DMS153 treated with DMSO at 0.1 percent for 48 hours (cell line): Measurements from ENCODE around the gene TMSB4X.
"Not testable (repeated sequence)": the region's sequence is repeated elsewhere in the genome, so short reads cannot be mapped to it uniquely, and the experiment has no call there.

Source experiments
- DNase-seq: peaks from one replicate; lab custom pipeline; 2025; ENCODE audit not compliant: unreplicated experiment; lab: John Stamatoyannopoulos, UW

TMSB4X gene

GRCh38 chrX:12954981-12955380, 19.9 kb upstream of the TMSB4X start:
- no peak for DNase-seq

GRCh38 chrX:12955882-12956703, 18.8 kb upstream of the TMSB4X start:
- DNase-seq, result no peak

- DNase-seq, result no peak
Observed at GRCh38 chrX:12956704-12957534, 18.0 kb upstream of the TMSB4X start.

GRCh38 chrX:12958059-12958458, 16.9 kb upstream of the TMSB4X start:
- DNase-seq, result no peak

GRCh38 chrX:12958461-12958860, 16.4 kb upstream of the TMSB4X start:
- no peak for DNase-seq

- DNase-seq, result no peak
Observed at GRCh38 chrX:12961196-12961718, 13.7 kb upstream of the TMSB4X start.

GRCh38 chrX:12962041-12962504, 12.8 kb upstream of the TMSB4X start:
- no peak for DNase-seq

GRCh38 chrX:12963210-12963850, 11.6 kb upstream of the TMSB4X start:
- DNase-seq, result not testable (repeated sequence)

GRCh38 chrX:12965131-12965940, 9.6 kb upstream of the TMSB4X start:
- no peak for DNase-seq

GRCh38 chrX:12966151-12966550, 8.8 kb upstream of the TMSB4X start:
- DNase-seq, result no peak

GRCh38 chrX:12967711-12968465, 7.0 kb upstream of the TMSB4X start:
- DNase-seq, result no peak

GRCh38 chrX:12970691-12971202, 4.2 kb upstream of the TMSB4X start:
- DNase-seq, result no peak

- DNase-seq, result no peak
Observed at GRCh38 chrX:12971282-12972003, 3.5 kb upstream of the TMSB4X start.

GRCh38 chrX:12972243-12972642, 2.7 kb upstream of the TMSB4X start:
- DNase-seq, result no peak

GRCh38 chrX:12972878-12973560, 1.9 kb upstream of the TMSB4X start:
- no peak for DNase-seq

GRCh38 chrX:12973561-12974304, 1.2 kb upstream of the TMSB4X start:
- peak; percentile 23 for DNase-seq

- no peak for DNase-seq
Observed at GRCh38 chrX:12974305-12974795, 560 bp upstream of the TMSB4X start.

GRCh38 chrX:12975670-12975965, 708 bp downstream of the TMSB4X start:
- no peak for DNase-seq
